AG10803 (cell line): ENCODE measurements around the gene CIAPIN1.

Source experiments
- DNase-seq: peaks from one replicate; pipeline ENCODE4 v3.0.0; 2010; ENCODE audit warnings: low read depth
- H3K4me3 ChIP-seq: 2 replicates; pipeline ENCODE4 v1.5.1; 2011; ENCODE audit warnings: mild to moderate bottlenecking, low read length, control low read depth
- CTCF ChIP-seq: conservative IDR thresholded peaks from 2 replicates; pipeline ENCODE4 v1.5.1; 2011; ENCODE audit warnings: mild to moderate bottlenecking, low read length, control low read depth, inconsistent platforms

Gene CIAPIN1

GRCh38 chr16:57479205-57479975 lies 32.2 kb upstream of the CIAPIN1 start:
- peak overlapping the region; percentile 58 for H3K4me3 ChIP-seq
- TF ChIP-seq CTCF, result no peak
- DNase-seq, result peak; percentile 54

GRCh38 chr16:57478396-57479204 lies 31.4 kb upstream of the CIAPIN1 start:
- H3K4me3 ChIP-seq, result peak overlapping the region; percentile 58
- TF ChIP-seq CTCF, result no peak
- DNase-seq, result no peak

GRCh38 chr16:57477531-57478202 lies 30.5 kb upstream of the CIAPIN1 start:
- no peak overlapping the region for H3K4me3 ChIP-seq
- DNase-seq, result no peak

GRCh38 chr16:57476546-57477410 lies 29.6 kb upstream of the CIAPIN1 start:
- no peak for TF ChIP-seq CTCF
- DNase-seq, result no peak
- H3K4me3 ChIP-seq, result no peak overlapping the region

More at GRCh38 chr16:57477531-57478202, 30.5 kb upstream of the CIAPIN1 start:
- no peak for TF ChIP-seq CTCF

GRCh38 chr16:57475711-57476339 lies 28.6 kb upstream of the CIAPIN1 start:
- no peak overlapping the region for H3K4me3 ChIP-seq
- no peak; the same call in 1 of the 2 replicates for TF ChIP-seq CTCF
- DNase-seq, result no peak
